Measurements from ENCODE around the gene PXN.
"Not testable (repeated sequence)": the region's sequence is repeated elsewhere in the genome, so short reads cannot be mapped to it uniquely, and the experiment has no call there.

Gene PXN

GRCh38 chr12:120227233-120228040 lies 38.1 kb downstream of the PXN start:
- DNase-seq (ENCODE audit: low read depth in 2 of 2) = no peak

DNA sequence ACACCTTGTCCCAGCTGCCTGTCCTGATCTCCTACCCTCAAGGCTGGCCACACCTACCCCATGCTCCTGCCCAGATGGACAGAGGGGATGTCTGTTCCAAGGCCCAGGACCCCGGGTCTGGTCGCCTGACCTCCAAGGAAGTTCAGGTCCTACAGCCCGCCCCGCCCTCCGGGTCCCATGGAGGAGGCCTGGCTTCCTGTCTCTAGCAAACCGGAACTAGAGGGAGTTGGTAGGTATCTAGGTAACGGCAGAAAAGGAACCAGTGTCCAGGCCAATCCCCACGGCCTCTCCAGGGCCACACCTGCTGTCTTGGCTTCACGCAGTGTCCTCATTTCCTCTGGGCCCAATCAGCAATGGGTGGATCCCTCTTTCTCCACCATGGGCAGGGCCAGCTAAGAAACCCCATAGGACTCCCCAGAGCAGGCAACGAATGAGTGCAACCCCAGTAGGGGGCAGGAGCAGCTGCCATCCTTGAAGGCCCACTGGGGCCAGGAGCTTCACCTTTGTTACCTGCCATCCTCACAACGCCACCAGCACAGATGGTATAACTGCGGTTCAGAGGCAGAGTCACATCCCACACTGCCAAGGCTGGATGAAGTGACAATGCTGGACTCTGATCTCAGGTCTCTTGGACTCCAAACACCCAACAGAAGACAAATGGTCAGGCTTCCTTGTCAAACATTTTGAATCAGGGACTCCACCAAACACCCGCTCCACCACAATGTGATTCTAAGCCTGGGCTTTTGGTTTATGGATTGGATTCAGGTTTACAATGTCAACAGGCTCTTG lies 39.5 kb downstream of the PXN start:
- DNase-seq (ENCODE audit: low read depth in 2 of 2) = no peak

DNA sequence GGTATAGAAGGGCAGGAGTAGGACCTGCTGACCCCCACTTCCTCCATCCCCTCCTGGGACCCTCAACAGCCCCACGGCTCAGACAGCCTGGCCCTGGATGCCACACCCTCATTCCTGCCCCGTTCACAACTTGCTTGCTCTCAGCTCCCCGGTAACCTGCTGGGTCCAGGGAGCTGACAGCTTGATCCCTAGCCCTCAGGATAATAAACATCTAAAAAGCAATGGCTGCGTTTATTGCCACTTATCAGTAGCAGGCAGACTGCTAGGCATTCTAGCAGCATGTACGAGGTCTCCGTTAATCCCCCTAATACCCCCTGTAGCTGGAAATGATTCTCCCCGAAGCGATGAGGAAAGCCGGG lies 40.4 kb downstream of the PXN start:
- no peak for DNase-seq (ENCODE audit: low read depth in 2 of 2)

DNA sequence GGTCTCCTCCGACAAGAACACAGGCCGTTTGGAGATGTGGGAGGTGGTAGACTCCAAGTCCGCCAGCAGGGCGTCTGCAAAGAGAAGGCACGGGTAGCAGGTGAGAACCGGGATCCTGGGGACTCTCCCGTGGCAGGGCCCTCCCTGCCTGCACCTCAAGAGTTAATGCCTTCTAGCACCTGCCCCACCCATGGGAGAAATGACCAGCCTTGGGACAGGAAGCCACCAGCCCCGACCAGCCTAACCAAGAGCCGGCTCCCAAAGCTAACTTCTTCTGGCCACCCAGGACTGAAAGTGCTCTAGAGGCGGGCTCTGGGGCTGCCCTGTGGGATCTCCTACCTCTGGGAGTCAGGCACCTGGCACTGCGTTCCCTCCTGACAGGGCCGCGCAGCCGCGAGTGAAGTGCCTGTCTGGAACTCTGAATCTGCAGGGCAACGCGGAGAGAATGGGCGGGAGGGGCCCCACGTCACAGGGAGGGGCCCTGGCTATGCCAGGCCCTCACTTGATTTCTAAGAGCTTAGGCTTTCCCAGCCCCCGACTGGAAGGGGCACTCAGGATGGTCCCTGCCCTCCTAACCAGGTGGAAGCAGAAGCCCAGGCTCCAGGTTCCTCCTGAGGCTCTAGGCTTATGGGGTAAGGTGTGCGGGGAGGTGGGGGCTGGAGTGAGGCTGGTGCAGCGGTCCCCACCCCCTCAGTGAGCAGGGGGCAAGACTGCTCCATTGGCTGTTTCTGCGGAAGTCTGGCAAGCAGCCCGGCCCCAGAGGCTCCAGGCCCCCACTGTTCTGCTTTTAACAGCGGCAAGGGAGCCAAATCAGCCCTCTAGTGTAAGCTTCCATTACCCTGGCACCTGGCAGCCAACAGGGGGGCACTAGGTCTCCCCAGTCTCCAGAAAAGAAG lies 41.0 kb downstream of the PXN start:
- DNase-seq (ENCODE audit: low read depth in 2 of 2) = no peak

DNA sequence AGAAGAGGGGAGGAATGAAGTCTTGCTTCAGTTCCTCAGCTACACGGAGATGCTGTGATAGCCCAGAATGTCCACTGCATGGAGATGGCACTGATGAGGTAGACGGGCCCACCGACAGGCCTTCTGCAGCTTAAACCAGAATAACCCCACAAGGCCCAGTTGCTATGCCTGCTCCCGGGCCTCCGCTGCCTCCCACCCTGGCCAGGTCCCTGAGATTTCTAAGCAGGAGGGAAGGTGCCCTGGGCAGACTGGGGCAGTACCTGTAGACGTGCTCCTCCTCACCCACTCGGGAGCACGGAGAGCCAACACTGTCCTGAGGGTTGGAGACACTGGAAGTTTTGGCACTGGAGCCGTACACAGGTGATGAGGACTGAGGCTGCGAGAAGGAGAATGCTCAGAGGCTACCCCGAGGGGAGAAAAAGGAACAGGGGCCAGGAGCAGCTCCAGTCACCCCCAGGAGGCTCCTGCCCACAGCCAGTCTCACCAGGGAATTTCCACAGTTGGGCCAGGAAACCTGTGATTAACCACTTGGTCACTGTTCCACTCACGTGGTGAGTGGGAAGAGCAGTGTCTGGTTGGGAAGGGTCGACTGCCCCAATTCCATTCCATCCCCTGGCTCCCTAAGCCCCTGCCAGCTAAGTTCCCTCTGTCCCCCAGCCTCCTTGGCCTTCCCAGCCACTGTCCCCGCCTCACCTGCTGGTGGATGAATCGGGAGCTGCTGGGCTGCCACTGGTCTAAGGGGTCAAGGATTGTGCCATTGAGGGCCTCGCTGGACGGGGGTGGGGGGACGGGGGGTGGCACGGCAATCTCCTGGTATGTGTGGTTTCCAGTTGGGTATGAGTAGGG lies 41.8 kb downstream of the PXN start:
- no peak for DNase-seq (ENCODE audit: low read depth in 2 of 2)

- no peak for DNase-seq (ENCODE audit: low read depth in 2 of 2)
Measured at GRCh38 chr12:120222288-120222832, 43.2 kb downstream of the PXN start.

DNA sequence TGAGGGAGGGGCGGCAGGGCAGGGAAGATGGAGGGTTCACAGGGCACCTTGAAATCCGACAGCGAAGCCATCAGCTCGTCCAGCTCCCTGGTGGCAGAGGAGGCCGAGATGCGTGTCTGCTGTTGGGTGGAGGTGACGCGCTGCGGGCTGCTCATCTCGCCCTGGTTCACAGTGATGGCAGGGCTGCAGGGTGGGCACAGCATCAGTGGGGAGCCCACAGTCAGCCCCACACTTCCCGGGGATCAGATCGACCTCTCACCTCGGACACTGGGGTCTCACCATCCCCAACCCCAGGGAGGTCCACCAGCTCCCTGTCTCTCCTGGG lies 44.0 kb downstream of the PXN start:
- no peak for DNase-seq (ENCODE audit: low read depth in 2 of 2)

GRCh38 chr12:120220838-120221575 lies 44.5 kb downstream of the PXN start:
- DNase-seq (ENCODE audit: low read depth in 2 of 2) = no peak

DNA sequence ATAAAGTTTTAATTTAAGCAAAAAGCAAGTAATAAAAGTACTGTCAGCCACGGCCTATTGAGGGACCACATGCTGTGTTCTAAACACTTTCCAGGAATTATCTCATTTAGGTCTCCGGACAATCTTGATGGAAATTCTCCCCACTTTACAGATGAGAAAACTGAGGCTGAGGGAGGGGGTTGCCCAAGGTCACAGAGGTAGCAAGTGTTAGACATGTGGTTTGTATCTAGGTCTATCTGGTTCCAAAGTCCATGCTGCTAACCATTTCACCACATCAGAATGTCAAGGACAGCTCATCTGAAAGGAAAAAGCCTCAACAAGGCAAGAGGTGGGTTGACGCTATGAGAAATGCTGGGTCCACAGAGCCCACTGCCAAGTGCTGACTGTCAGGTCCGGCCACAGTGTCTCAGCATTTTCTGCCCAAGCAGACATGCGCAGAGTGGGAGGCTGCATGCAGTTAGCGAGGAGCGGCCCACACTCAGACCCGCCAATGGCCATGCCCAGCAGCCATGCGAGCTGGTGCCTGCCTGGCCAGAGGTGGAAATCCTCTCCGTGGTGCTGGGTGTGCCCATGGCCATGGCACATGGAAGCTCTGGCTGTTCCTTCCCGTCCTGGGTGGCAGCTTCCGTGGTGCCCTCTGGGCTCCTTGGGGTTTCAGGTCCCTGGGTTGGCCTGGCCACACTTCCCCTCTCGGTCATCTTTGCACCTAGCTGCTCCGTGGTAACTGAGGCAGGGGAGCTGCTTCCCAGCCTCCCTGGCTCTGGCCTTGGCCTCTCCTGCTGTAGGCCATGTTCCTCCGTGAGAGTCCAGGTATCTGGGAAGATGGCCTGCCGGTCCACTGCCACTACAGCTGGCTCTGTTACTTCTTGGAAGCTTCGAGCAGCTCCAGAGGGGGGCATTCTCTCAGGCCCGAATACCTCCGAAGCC lies 46.6 kb downstream of the PXN start:
- DNase-seq (ENCODE audit: low read depth in 2 of 2) = no peak

GRCh38 chr12:120216742-120217605 lies 48.6 kb downstream of the PXN start:
- no peak for DNase-seq (ENCODE audit: low read depth in 2 of 2)

DNA sequence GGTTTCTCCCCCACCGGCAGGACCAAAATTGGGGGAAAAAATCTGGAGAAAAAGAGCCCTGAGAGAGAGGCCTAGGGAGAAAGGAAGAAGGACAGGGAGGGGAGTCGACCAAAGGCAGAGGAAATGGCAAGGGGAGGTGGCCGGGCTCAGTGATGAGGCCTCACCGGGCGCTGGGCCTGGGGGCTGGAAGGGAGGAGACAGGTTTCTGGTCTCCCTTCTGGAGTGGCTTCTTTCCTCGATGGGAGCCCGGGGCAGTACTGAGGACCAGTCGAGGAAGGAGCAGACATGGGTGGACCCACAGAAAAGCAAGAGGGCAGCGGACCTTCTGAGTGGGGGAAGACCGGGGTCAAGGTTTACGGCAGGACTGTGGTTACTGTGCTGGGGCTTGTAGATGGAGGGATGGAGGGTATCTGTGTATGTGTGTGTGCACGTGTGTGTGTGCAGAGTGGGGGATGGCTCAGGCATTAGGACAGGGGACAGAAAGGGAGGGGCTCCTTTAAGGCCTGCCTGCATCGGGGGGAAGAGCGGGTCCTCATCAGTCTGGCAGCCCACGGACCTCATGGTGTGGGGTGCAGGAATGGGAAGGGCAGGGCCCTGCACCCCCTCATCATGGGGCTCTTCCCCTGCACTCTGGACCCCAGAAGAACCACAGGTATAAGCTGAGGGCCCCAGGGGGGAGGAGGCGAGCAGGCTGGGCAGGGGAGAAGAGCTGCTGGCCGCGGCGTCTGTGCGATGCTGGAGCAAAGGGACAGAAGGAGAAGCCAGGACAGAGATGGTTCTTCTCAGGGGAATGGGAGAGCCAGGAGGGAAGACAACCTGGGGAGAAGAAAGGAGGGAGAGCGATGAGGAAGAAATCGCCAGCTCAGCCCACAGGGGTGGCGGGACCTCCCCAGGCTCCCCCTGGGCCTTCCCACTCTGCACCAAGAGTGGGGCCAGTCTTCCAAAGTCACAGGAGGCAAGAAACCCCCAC lies 49.5 kb downstream of the PXN start:
- DNase-seq (ENCODE audit: low read depth in 2 of 2) = no peak

- no peak for DNase-seq (ENCODE audit: low read depth in 2 of 2)
Measured at GRCh38 chr12:120215357-120215735, 50.2 kb downstream of the PXN start.

DNA sequence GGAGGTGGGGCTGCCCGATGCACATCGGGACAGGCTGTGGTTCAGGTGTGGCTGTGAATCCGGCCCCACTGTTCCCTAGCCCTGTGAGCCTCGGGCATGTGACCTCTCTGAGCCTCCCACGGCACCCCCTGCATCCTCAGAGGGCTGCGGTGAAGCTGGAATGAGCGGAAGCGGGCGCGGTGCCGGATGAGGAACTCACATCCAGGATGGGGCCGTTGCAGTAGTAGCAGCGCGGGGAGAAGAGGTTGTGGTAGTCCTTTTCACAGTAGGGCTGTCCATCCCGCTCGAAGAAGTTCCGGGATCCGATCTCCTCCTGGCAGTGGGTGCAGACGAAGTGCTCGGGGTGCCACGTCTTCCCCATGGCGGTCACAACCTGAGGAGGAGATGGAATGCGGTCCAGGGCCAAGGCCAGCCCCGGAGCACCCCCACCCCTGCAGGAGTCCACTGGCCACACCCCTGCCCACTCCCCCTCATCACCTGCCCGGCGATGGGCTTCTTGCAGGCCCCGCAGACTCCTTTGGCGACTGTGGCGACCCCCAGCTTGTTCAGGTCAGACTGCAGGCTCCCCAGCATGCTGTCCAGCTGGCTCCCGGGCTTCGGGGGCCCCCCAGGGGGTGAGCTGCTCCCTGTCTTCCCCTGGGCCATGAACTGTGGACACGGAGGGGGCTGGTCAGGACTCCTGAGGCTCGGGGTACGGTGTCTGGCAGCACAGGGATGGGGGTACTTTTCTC lies 50.7 kb downstream of the PXN start:
- DNase-seq (ENCODE audit: low read depth in 2 of 2) = no peak

- no peak for DNase-seq (ENCODE audit: low read depth in 2 of 2)
Measured at GRCh38 chr12:120213758-120214157, 51.8 kb downstream of the PXN start.

DNA sequence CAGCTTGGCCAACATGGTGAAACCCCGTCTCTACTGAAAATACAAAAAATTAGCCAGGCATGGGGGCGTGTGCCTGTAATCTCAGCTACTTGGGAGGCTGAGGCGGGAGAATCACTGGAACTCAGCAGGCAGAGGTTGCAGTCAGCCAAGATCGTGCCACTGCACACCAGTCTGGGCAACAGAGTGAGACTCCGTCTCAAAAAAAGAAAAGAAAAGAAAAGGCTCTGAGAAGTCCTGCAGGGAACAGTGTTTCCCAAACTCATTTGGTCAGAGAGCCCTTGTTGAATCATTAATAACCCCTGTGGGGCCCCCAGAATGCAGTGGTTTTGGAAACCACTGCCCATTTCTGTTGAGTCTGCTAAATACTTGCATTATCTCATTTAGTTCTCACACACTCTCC lies 52.3 kb downstream of the PXN start:
- not testable (repeated sequence) for DNase-seq (ENCODE audit: low read depth in 2 of 2)

GRCh38 chr12:120212301-120212700 lies 53.2 kb downstream of the PXN start:
- no peak for DNase-seq (ENCODE audit: low read depth in 2 of 2)

DNA sequence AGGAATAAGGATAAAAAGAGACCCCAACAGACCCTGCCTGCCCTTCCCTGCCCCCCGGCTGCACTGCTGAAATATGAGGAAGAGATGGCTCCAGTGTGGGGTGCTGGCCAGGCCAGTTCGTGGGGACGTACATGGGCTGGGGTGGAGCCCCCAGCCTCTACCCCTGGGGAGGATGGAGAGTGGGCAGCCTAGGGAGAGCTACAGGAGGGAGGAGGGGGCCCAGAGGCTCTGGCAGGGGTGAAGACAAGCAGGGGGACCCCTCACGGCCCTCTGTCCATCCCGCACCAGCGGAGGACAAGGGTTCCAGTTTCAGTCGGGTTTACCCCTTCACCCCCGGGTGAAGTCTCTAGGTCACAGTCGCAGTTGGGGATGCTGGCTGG lies 53.6 kb downstream of the PXN start:
- no peak for DNase-seq (ENCODE audit: low read depth in 2 of 2)

Data from stimulated activated CD4-positive, alpha-beta T cell treated with anti-CD3 and anti-CD28 coated beads, Interleukin-1b, Interleukin-23, amount 100 ng/mL, for 4 hours (primary cell).